ENCODE measurements around the gene TAF11L6. TPM values are rescaled to one million over a fixed set of nuclear protein-coding genes. Genes with fewer than 3 reads are reported as not detected.

The TAF11L6 gene
- total RNA-seq (2022; extraction: Qiagen RNA extraction), result not detected in 5 replicates

DNA sequence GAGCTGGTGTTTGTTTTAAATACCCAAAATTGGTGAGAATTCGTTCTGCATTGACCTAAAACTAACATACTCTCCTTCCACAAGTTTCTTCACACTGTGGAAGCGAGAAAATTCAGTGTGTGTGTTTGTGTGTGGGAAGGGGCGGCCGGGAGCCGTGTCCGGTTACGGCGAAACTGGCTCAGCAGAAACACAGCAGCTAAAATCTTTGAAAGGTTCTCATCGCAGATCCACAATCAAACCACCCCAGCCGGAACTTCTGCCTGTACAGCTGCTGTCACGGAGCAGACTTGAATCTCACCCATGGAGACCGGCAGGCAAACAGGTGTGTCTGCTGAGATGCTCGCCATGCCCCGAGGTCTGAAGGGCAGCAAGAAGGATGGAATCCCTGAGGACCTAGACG lies at the start of gene TAF11L6:
TSS of gene TAF11L6 (plus strand) at position 301 of the 400 bp plus-strand sequence.

DNA sequence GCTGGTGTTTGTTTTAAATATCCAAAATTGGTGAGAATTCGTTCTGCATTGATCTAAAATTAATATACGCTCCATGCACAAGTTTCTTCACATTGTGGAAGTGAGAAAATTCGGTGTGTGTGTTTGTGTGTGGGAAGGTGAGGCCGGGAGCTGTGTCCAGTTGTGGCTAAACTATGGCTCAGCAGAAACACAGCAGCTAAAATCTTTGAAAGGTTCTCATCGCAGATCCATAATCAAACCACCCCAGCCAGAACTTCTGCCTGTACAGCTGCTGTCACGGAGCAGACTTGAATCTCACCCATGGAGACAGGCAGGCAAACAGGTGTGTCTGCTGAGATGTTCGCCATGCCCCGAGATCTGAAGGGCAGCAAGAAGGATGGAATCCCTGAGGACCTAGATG lies 30.5 kb upstream of the TAF11L6 start, which contains the start of gene TAF11L2:
TSS of gene TAF11L2 (plus strand) at position 301 of the 400 bp plus-strand sequence.

DNA sequence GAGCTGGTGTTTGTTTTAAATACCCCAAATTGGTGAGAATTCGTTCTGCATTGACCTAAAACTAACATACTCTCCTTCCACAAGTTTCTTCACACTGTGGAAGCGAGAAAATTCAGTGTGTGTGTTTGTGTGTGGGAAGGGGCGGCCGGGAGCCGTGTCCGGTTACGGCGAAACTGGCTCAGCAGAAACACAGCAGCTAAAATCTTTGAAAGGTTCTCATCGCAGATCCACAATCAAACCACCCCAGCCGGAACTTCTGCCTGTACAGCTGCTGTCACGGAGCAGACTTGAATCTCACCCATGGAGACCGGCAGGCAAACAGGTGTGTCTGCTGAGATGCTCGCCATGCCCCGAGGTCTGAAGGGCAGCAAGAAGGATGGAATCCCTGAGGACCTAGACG lies 10.4 kb upstream of the TAF11L6 start, which contains the start of gene TAF11L3:
TSS of gene TAF11L3 (plus strand) at position 301 of the 400 bp plus-strand sequence.

DNA sequence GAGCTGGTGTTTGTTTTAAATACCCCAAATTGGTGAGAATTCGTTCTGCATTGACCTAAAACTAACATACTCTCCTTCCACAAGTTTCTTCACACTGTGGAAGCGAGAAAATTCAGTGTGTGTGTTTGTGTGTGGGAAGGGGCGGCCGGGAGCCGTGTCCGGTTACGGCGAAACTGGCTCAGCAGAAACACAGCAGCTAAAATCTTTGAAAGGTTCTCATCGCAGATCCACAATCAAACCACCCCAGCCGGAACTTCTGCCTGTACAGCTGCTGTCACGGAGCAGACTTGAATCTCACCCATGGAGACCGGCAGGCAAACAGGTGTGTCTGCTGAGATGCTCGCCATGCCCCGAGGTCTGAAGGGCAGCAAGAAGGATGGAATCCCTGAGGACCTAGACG lies 7.0 kb upstream of the TAF11L6 start, which contains the start of gene TAF11L4:
TSS of gene TAF11L4 (plus strand) at position 301 of the 400 bp plus-strand sequence.

DNA sequence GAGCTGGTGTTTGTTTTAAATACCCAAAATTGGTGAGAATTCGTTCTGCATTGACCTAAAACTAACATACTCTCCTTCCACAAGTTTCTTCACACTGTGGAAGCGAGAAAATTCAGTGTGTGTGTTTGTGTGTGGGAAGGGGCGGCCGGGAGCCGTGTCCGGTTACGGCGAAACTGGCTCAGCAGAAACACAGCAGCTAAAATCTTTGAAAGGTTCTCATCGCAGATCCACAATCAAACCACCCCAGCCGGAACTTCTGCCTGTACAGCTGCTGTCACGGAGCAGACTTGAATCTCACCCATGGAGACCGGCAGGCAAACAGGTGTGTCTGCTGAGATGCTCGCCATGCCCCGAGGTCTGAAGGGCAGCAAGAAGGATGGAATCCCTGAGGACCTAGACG lies 3.5 kb upstream of the TAF11L6 start, which contains the start of gene TAF11L5:
TSS of gene TAF11L5 (plus strand) at position 301 of the 400 bp plus-strand sequence.

Other genes with a start within 250 kb of the TAF11L6 start
- gene TAF11L2, start 30.4 kb upstream of the TAF11L6 start, total RNA-seq (2022; extraction: Qiagen RNA extraction), result not detected in 5 replicates
- gene TAF11L3, start 10.3 kb upstream of the TAF11L6 start, total RNA-seq (2022; extraction: Qiagen RNA extraction), result not detected in 5 replicates
- gene TAF11L4, start 6.9 kb upstream of the TAF11L6 start, total RNA-seq (2022; extraction: Qiagen RNA extraction), result not detected in 5 replicates
- gene TAF11L5, start 3.4 kb upstream of the TAF11L6 start, total RNA-seq (2022; extraction: Qiagen RNA extraction), result not detected in 5 replicates
- not detected in 5 replicates for gene TAF11L7, start 57.1 kb downstream of the TAF11L6 start, total RNA-seq (2022; extraction: Qiagen RNA extraction)
- gene TAF11L8, start 62.3 kb downstream of the TAF11L6 start, total RNA-seq (2022; extraction: Qiagen RNA extraction), result not detected in 5 replicates
- not detected in 5 replicates for gene TAF11L9, start 65.7 kb downstream of the TAF11L6 start, total RNA-seq (2022; extraction: Qiagen RNA extraction)
- not detected in 5 replicates for gene TAF11L10, start 69.2 kb downstream of the TAF11L6 start, total RNA-seq (2022; extraction: Qiagen RNA extraction)
- gene TAF11L11, start 75.5 kb downstream of the TAF11L6 start, total RNA-seq (2022; extraction: Qiagen RNA extraction), result 0.07 to 0.17 TPM (median 0.10 TPM) in 4 of 5 replicates, not detected in the other
- 0.06 to 0.14 TPM in 2 of 5 replicates, not detected in the others for gene TAF11L12, start 81.7 kb downstream of the TAF11L6 start, total RNA-seq (2022; extraction: Qiagen RNA extraction)
- gene TAF11L13, start 103.4 kb downstream of the TAF11L6 start, total RNA-seq (2022; extraction: Qiagen RNA extraction), result not detected in 5 replicates
- gene TAF11L14, start 105.8 kb downstream of the TAF11L6 start, total RNA-seq (2022; extraction: Qiagen RNA extraction), result not detected in 5 replicates